ENCODE results near the gene IPO9. TPM values are rescaled to one million over a fixed set of nuclear protein-coding genes. Genes with fewer than 3 reads are reported as not detected.

IPO9 gene
- total and polyA plus RNA-seq, 2 donors (not counting 1 experiment from before 2014, with no cell fraction given) = 28.4 to 29.2 TPM

DNA sequence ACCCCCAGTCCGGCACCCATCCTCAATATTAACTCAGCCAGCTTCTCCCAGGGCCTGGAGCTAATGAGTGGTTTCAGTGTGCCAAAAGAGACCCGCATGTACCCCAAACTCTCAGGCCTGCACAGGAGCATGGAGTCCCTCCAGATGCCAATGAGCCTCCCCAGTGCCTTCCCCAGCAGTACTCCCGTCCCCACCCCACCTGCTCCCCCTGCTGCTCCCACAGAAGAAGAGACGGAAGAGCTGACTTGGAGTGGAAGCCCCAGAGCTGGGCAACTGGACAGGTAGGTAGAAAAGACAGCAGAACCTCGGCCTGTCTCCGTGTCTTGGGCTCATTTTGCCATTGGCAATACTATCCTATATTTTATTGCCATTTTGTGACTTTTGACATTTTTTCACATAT lies 45.4 kb upstream of the IPO9 start:
- H3K79me2 ChIP-seq (ENCODE audit: control insufficient read depth, insufficient read depth, low read length) = peaks cover 21% of the 10 kb centered on the region
- no peak overlapping the region for H2AFZ ChIP-seq (ENCODE audit: low read length)
- H4K20me1 ChIP-seq (ENCODE audit: control insufficient read depth, extremely low read depth, insufficient read depth, low read length) = no peaks in the 10 kb centered on the region
- H3K4me2 ChIP-seq (ENCODE audit: extremely low read depth, insufficient read depth, low read length) = no peak overlapping the region
- no peaks in the 10 kb centered on the region for H3K9me3 ChIP-seq (ENCODE audit: control insufficient read depth, insufficient read depth, low read depth, low read length)
- H3K36me3 ChIP-seq (ENCODE audit: control insufficient read depth, insufficient read depth, low read length) = peaks cover 49% of the 10 kb centered on the region
- H3K27me3 ChIP-seq (ENCODE audit: control insufficient read depth, insufficient read depth, low read length) = no peaks in the 10 kb centered on the region
- peaks cover 7% of the 10 kb centered on the region for H3K4me1 ChIP-seq (ENCODE audit: control insufficient read depth, extremely low read depth, insufficient read depth, low read length)
- no peak for DNase-seq (ENCODE audit: low read depth in 2 of 2)
- no peak overlapping the region for H3K27ac ChIP-seq (ENCODE audit: insufficient read depth, low read length)
- no peak for TF ChIP-seq EZH2 (IDR thresholded peaks at IDR 0.05; ENCODE audit: low read length, missing control alignments)
- TF ChIP-seq, protein P1, sequence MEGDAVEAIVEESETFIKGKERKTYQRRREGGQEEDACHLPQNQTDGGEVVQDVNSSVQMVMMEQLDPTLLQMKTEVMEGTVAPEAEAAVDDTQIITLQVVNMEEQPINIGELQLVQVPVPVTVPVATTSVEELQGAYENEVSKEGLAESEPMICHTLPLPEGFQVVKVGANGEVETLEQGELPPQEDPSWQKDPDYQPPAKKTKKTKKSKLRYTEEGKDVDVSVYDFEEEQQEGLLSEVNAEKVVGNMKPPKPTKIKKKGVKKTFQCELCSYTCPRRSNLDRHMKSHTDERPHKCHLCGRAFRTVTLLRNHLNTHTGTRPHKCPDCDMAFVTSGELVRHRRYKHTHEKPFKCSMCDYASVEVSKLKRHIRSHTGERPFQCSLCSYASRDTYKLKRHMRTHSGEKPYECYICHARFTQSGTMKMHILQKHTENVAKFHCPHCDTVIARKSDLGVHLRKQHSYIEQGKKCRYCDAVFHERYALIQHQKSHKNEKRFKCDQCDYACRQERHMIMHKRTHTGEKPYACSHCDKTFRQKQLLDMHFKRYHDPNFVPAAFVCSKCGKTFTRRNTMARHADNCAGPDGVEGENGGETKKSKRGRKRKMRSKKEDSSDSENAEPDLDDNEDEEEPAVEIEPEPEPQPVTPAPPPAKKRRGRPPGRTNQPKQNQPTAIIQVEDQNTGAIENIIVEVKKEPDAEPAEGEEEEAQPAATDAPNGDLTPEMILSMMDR (conservative IDR thresholded peaks at IDR 0.05 in 1 of 2, IDR thresholded peaks at IDR 0.05 in 1 of 2; ENCODE audit: low read depth in 1 of 2, low read length in 2 of 2) = no peak
- H3K4me3 ChIP-seq (replicated peaks in 1 of 4; ENCODE audit: control extremely low read depth in 1 of 4, insufficient read depth in 1 of 4, low read depth in 3 of 4, low read length in 4 of 4) = no peak overlapping the region
- no peak overlapping the region for H3K9ac ChIP-seq (ENCODE audit: insufficient read depth, low read length)

DNA sequence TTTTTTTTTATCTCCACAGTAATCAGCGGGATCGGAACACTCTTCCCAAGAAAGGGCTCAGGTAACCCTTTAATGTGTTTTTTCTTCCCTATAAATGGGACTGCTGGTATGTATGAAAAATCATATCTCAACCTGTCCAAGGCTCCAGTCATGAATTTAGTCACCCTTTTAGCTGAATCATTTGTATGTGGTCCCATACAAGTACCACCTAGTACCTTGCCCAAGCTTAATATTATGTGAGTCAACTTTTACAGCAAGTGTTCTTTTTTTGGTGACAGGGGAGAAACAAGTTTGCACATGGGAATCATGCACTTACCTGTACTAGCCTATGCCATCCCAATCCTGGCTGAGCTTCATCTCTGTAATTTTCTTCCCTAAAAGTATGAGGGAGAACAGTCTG lies 43.7 kb upstream of the IPO9 start:
- H3K27me3 ChIP-seq (ENCODE audit: control insufficient read depth, insufficient read depth, low read length) = no peaks in the 10 kb centered on the region
- H3K36me3 ChIP-seq (ENCODE audit: control insufficient read depth, insufficient read depth, low read length) = peaks cover 54% of the 10 kb centered on the region
- no peaks in the 10 kb centered on the region for H3K9me3 ChIP-seq (ENCODE audit: control insufficient read depth, insufficient read depth, low read depth, low read length)
- no peak for DNase-seq (ENCODE audit: low read depth in 2 of 2)
- peaks cover 18% of the 10 kb centered on the region for H3K79me2 ChIP-seq (ENCODE audit: control insufficient read depth, insufficient read depth, low read length)
- H3K27ac ChIP-seq (ENCODE audit: insufficient read depth, low read length) = no peak overlapping the region
- H3K4me1 ChIP-seq (ENCODE audit: control insufficient read depth, extremely low read depth, insufficient read depth, low read length) = peaks cover 19% of the 10 kb centered on the region
- no peak overlapping the region for H3K4me3 ChIP-seq (replicated peaks in 1 of 4; ENCODE audit: control extremely low read depth in 1 of 4, insufficient read depth in 1 of 4, low read depth in 3 of 4, low read length in 4 of 4)
- no peak overlapping the region for H3K4me2 ChIP-seq (ENCODE audit: extremely low read depth, insufficient read depth, low read length)
- TF ChIP-seq, protein P1 (conservative IDR thresholded peaks at IDR 0.05 in 1 of 2, IDR thresholded peaks at IDR 0.05 in 1 of 2; ENCODE audit: low read depth in 1 of 2, low read length in 2 of 2) = no peak
- no peak for TF ChIP-seq EZH2 (IDR thresholded peaks at IDR 0.05; ENCODE audit: low read length, missing control alignments)
- H3K9ac ChIP-seq (ENCODE audit: insufficient read depth, low read length) = no peak overlapping the region
- no peak overlapping the region for H2AFZ ChIP-seq (ENCODE audit: low read length)
- H4K20me1 ChIP-seq (ENCODE audit: control insufficient read depth, extremely low read depth, insufficient read depth, low read length) = no peaks in the 10 kb centered on the region

DNA sequence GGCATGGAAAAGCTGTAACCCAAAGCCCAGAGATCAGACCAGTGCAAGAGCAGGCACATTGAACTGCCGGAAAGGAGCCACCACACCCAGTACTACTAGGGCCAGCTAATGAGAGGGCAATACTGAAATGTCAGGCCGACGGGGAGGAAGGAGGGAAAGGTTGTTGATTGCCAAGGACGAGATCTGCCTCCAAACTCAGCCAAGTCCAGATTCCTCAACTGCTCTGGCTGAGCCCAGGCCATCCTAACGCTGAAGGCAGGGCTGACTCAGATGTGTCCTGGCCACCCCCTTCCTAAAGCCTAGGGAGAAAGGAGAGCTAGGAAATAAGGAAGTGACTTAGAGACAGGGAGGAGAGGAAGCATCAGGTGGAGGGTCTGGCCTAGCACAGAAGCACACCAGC lies 42.1 kb upstream of the IPO9 start:
- peak overlapping the region; percentile 29 for H3K27ac ChIP-seq (ENCODE audit: insufficient read depth, low read length)
- no peak overlapping the region for H3K4me3 ChIP-seq (replicated peaks in 1 of 4; ENCODE audit: control extremely low read depth in 1 of 4, insufficient read depth in 1 of 4, low read depth in 3 of 4, low read length in 4 of 4)
- H3K79me2 ChIP-seq (ENCODE audit: control insufficient read depth, insufficient read depth, low read length) = peaks cover 14% of the 10 kb centered on the region
- H3K27me3 ChIP-seq (ENCODE audit: control insufficient read depth, insufficient read depth, low read length) = no peaks in the 10 kb centered on the region
- no peak overlapping the region for H3K9ac ChIP-seq (ENCODE audit: insufficient read depth, low read length)
- peaks cover 30% of the 10 kb centered on the region for H3K4me1 ChIP-seq (ENCODE audit: control insufficient read depth, extremely low read depth, insufficient read depth, low read length)
- no peaks in the 10 kb centered on the region for H3K9me3 ChIP-seq (ENCODE audit: control insufficient read depth, insufficient read depth, low read depth, low read length)
- TF ChIP-seq EZH2 (IDR thresholded peaks at IDR 0.05; ENCODE audit: low read length, missing control alignments) = no peak
- TF ChIP-seq, protein P1 (conservative IDR thresholded peaks at IDR 0.05 in 1 of 2, IDR thresholded peaks at IDR 0.05 in 1 of 2; ENCODE audit: low read depth in 1 of 2, low read length in 2 of 2) = no peak
- no peak overlapping the region for H2AFZ ChIP-seq (ENCODE audit: low read length)
- no peak for DNase-seq (ENCODE audit: low read depth in 2 of 2)
- no peaks in the 10 kb centered on the region for H4K20me1 ChIP-seq (ENCODE audit: control insufficient read depth, extremely low read depth, insufficient read depth, low read length)
- H3K36me3 ChIP-seq (ENCODE audit: control insufficient read depth, insufficient read depth, low read length) = peaks cover 55% of the 10 kb centered on the region
- H3K4me2 ChIP-seq (ENCODE audit: extremely low read depth, insufficient read depth, low read length) = no peak overlapping the region
